Measurements from ENCODE around the gene CCR2.
"Not testable (repeated sequence)": the region's sequence is repeated elsewhere in the genome, so short reads cannot be mapped to it uniquely, and the experiment has no call there.

The CCR2 gene

GRCh38 chr3:46353647-46354410 is at the start of gene CCR2:
Gene CCR2, plus strand, starts transcription at chr3:46354111. Its CDS starts 3,417 bp downstream, at chr3:46357528.
- no peak for DNase-seq (ENCODE audit: low read depth in 2 of 2)

GRCh38 chr3:46304739-46305138 is 49.2 kb upstream of the CCR2 start:
- no peak for DNase-seq (ENCODE audit: low read depth in 2 of 2)

- DNase-seq (ENCODE audit: low read depth in 2 of 2), result no peak
These were observed 40.9 kb upstream of the CCR2 start for GRCh38 chr3:46312991-46313390.

GRCh38 chr3:46314517-46314916 is 39.4 kb upstream of the CCR2 start:
- no peak for DNase-seq (ENCODE audit: low read depth in 2 of 2)

GRCh38 chr3:46316206-46316605 is 37.7 kb upstream of the CCR2 start:
- DNase-seq (ENCODE audit: low read depth in 2 of 2), result no peak

GRCh38 chr3:46318207-46318927 is 35.5 kb upstream of the CCR2 start:
- DNase-seq (ENCODE audit: low read depth in 2 of 2), result no peak

GRCh38 chr3:46321461-46322104 is 32.3 kb upstream of the CCR2 start:
- no peak for DNase-seq (ENCODE audit: low read depth in 2 of 2)

- no peak for DNase-seq (ENCODE audit: low read depth in 2 of 2)
These were observed 29.9 kb upstream of the CCR2 start for GRCh38 chr3:46324036-46324435.

- no peak for DNase-seq (ENCODE audit: low read depth in 2 of 2)
These were observed 28.1 kb upstream of the CCR2 start for GRCh38 chr3:46325645-46326300.

GRCh38 chr3:46330676-46331075 is 23.2 kb upstream of the CCR2 start:
- DNase-seq (ENCODE audit: low read depth in 2 of 2), result not testable (repeated sequence)

- DNase-seq (ENCODE audit: low read depth in 2 of 2), result no peak
These were observed 19.0 kb upstream of the CCR2 start for GRCh38 chr3:46334741-46335478.

GRCh38 chr3:46335541-46335940 is 18.4 kb upstream of the CCR2 start:
- DNase-seq (ENCODE audit: low read depth in 2 of 2), result no peak

- DNase-seq (ENCODE audit: low read depth in 2 of 2), result no peak
These were observed 16.0 kb upstream of the CCR2 start for GRCh38 chr3:46337911-46338310.

GRCh38 chr3:46338840-46339239 is 15.1 kb upstream of the CCR2 start:
- no peak for DNase-seq (ENCODE audit: low read depth in 2 of 2)

GRCh38 chr3:46344476-46344875 is 9.4 kb upstream of the CCR2 start:
- DNase-seq (ENCODE audit: low read depth in 2 of 2), result no peak

GRCh38 chr3:46348823-46349482 is 5.0 kb upstream of the CCR2 start:
- DNase-seq (ENCODE audit: low read depth in 2 of 2), result no peak

- no peak for DNase-seq (ENCODE audit: low read depth in 2 of 2)
These were observed 4.2 kb upstream of the CCR2 start for GRCh38 chr3:46349484-46350261.

- DNase-seq (ENCODE audit: low read depth in 2 of 2), result no peak
These were observed 3.7 kb upstream of the CCR2 start for GRCh38 chr3:46350262-46350565.

GRCh38 chr3:46351646-46352045 is 2.3 kb upstream of the CCR2 start:
- no peak for DNase-seq (ENCODE audit: low read depth in 2 of 2)

GRCh38 chr3:46353090-46353489 is 821 bp upstream of the CCR2 start:
- DNase-seq (ENCODE audit: low read depth in 2 of 2), result no peak
